Fibroblast of mammary gland (primary cell): ENCODE results near the gene RPL13A.
A peak's percentile ranks its signal among the peaks of the same experiment; 100 is the strongest.

Experiments used
- DNase-seq: peaks from one replicate; pipeline ENCODE4 v3.0.0-alpha.2; 2010; ENCODE audit warnings: low read depth
- H3K4me3 ChIP-seq: 2 replicates; pipeline ENCODE4 v1.5.1; 2011; ENCODE audit warnings: low read depth, mild to moderate bottlenecking, low read length, moderate library complexity; ENCODE audit not compliant: control insufficient read depth
- CTCF ChIP-seq: conservative IDR thresholded peaks from 2 replicates; pipeline ENCODE4 v1.5.1; 2011; ENCODE audit warnings: low read depth, low read length, inconsistent platforms; ENCODE audit not compliant: control insufficient read depth, insufficient read depth

The RPL13A gene

GRCh38 chr19:49518033-49518432 lies 30.6 kb downstream of the RPL13A start:
- H3K4me3 ChIP-seq = no peak overlapping the region
- TF ChIP-seq CTCF = no peak
- DNase-seq = no peak

- H3K4me3 ChIP-seq = no peak overlapping the region
- no peak for TF ChIP-seq CTCF
- peak; percentile 19 for DNase-seq
Observed at GRCh38 chr19:49520705-49521319, 33.4 kb downstream of the RPL13A start.

GRCh38 chr19:49524812-49525455 lies 37.5 kb downstream of the RPL13A start:
- no peak for TF ChIP-seq CTCF
- no peak for DNase-seq
- H3K4me3 ChIP-seq = no peak overlapping the region

GRCh38 chr19:49528211-49528771 lies 40.9 kb downstream of the RPL13A start:
- DNase-seq = peak; percentile 86
- TF ChIP-seq CTCF = no peak
- H3K4me3 ChIP-seq = peak overlapping the region; percentile 83

GRCh38 chr19:49530708-49531107 lies 43.3 kb downstream of the RPL13A start:
- H3K4me3 ChIP-seq = no peak overlapping the region
- no peak for TF ChIP-seq CTCF
- no peak for DNase-seq

GRCh38 chr19:49533551-49534488 lies 46.4 kb downstream of the RPL13A start:
- no peak for TF ChIP-seq CTCF
- H3K4me3 ChIP-seq = peak overlapping the region; percentile 34
- peak; percentile 35 for DNase-seq
